Measurements from ENCODE around the gene PGAM5. TPM values are rescaled to one million over a fixed set of nuclear protein-coding genes. Genes with fewer than 3 reads are reported as not detected.

Gene PGAM5
- polyA plus RNA-seq, 1 donor from 2014 or later: 32.5 TPM

DNA sequence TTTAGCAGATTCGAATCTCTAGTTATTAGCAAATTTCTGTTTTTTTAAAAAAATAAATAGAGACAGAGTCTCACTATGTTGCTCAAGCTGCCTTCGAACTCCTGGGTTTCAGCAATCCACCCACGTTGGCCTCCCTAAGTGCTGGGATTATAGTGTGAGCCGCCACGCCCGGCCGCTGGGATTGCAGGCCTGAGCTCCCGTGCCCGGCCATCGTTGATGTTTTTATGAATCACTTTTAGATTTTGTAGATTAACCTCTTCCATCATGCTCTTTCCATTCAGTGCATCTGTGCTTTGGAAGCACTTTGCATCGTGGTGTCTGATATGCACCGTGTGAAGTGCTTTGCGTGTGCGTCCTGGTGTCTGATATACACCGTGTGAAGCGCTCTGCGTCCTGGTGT, 20.9 kb downstream of the PGAM5 start:
- Histone ChIP-seq H4K20me1 (ENCODE audit: insufficient read depth) (no peaks in the 10 kb centered on the region), H3F3A (ENCODE audit: insufficient read depth, low read length, poor library complexity, severe bottlenecking) (no peaks in the 10 kb centered on the region), H2AFZ (ENCODE audit: low read depth, low read length) (no peak overlapping the region), H3K79me2 (replicated peaks; ENCODE audit: insufficient read depth, low read length) (no peaks in the 10 kb centered on the region), H3K27me3 (ENCODE audit: insufficient read depth, low read depth, low read length) (no peaks in the 10 kb centered on the region), H3K4me2 (ENCODE audit: low read length) (no peak overlapping the region), H3K9me2 (ENCODE audit: insufficient read depth, low read length) (no peaks in the 10 kb centered on the region), H3K9ac (ENCODE audit: low read length) (no peak overlapping the region), H3K27ac (ENCODE audit: low read length) (no peak overlapping the region), H3K9me3 (ENCODE audit: low read length) (no peaks in the 10 kb centered on the region), H3K4me3 (ENCODE audit: low read length) (no peak overlapping the region), H3K36me3 (ENCODE audit: insufficient read depth, low read length) (no peaks in the 10 kb centered on the region)
- TF ChIP-seq, protein P1, sequence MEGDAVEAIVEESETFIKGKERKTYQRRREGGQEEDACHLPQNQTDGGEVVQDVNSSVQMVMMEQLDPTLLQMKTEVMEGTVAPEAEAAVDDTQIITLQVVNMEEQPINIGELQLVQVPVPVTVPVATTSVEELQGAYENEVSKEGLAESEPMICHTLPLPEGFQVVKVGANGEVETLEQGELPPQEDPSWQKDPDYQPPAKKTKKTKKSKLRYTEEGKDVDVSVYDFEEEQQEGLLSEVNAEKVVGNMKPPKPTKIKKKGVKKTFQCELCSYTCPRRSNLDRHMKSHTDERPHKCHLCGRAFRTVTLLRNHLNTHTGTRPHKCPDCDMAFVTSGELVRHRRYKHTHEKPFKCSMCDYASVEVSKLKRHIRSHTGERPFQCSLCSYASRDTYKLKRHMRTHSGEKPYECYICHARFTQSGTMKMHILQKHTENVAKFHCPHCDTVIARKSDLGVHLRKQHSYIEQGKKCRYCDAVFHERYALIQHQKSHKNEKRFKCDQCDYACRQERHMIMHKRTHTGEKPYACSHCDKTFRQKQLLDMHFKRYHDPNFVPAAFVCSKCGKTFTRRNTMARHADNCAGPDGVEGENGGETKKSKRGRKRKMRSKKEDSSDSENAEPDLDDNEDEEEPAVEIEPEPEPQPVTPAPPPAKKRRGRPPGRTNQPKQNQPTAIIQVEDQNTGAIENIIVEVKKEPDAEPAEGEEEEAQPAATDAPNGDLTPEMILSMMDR (IDR thresholded peaks at IDR 0.05; ENCODE audit: poor library complexity, severe bottlenecking): no peak
- TF ChIP-seq TAF1 (IDR thresholded peaks at IDR 0.05; ENCODE audit: low read depth) (no peak), MXI1 (conservative IDR thresholded peaks at IDR 0.05; ENCODE audit: poor library complexity, severe bottlenecking) (no peak), SMC3 (conservative IDR thresholded peaks at IDR 0.05; ENCODE audit: poor library complexity) (no peak), EP300 (conservative IDR thresholded peaks at IDR 0.05; ENCODE audit: poor library complexity, severe bottlenecking) (no peak), POLR2AphosphoS5 (IDR thresholded peaks at IDR 0.05) (no peak), RAD21 (conservative IDR thresholded peaks at IDR 0.05) (no peak), EZH2 (IDR thresholded peaks at IDR 0.05; ENCODE audit: borderline replicate concordance, insufficient read depth, low read length, poor library complexity, severe bottlenecking) (no peak)
- TF ChIP-seq, protein P2, sequence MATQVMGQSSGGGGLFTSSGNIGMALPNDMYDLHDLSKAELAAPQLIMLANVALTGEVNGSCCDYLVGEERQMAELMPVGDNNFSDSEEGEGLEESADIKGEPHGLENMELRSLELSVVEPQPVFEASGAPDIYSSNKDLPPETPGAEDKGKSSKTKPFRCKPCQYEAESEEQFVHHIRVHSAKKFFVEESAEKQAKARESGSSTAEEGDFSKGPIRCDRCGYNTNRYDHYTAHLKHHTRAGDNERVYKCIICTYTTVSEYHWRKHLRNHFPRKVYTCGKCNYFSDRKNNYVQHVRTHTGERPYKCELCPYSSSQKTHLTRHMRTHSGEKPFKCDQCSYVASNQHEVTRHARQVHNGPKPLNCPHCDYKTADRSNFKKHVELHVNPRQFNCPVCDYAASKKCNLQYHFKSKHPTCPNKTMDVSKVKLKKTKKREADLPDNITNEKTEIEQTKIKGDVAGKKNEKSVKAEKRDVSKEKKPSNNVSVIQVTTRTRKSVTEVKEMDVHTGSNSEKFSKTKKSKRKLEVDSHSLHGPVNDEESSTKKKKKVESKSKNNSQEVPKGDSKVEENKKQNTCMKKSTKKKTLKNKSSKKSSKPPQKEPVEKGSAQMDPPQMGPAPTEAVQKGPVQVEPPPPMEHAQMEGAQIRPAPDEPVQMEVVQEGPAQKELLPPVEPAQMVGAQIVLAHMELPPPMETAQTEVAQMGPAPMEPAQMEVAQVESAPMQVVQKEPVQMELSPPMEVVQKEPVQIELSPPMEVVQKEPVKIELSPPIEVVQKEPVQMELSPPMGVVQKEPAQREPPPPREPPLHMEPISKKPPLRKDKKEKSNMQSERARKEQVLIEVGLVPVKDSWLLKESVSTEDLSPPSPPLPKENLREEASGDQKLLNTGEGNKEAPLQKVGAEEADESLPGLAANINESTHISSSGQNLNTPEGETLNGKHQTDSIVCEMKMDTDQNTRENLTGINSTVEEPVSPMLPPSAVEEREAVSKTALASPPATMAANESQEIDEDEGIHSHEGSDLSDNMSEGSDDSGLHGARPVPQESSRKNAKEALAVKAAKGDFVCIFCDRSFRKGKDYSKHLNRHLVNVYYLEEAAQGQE (IDR thresholded peaks at IDR 0.05; ENCODE audit: borderline replicate concordance): no peak

DNA sequence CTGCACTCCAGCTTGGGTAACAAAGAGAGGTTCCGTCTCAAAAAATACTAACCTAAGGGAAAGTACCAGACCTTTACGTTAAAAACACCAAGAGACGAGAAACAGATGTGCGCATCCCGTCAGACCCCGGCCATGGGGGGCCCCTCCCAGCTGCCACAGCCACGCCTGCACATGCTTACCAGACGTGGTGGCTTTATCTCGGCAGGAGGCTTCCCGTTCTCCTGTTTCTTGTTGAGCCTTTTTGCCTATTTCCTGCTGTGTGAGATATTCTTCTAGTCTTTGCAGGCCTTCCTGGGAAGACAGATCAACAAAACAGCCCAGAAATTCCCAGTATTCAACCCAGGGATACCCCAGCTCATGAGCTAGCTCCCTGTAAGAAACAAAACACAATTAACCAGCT, 23.6 kb downstream of the PGAM5 start:
- H3K36me3 ChIP-seq (ENCODE audit: insufficient read depth, low read length): no peaks in the 10 kb centered on the region

More for the DNA sequence above, 23.6 kb downstream of the PGAM5 start:
- H4K20me1 ChIP-seq (ENCODE audit: insufficient read depth): no peaks in the 10 kb centered on the region
- no peak overlapping the region for H3K4me3 ChIP-seq (ENCODE audit: low read length)
- no peak overlapping the region for H2AFZ ChIP-seq (ENCODE audit: low read depth, low read length)
- no peak overlapping the region for H3K9ac ChIP-seq (ENCODE audit: low read length)
- no peaks in the 10 kb centered on the region for H3F3A ChIP-seq (ENCODE audit: insufficient read depth, low read length, poor library complexity, severe bottlenecking)
- no peaks in the 10 kb centered on the region for H3K27me3 ChIP-seq (ENCODE audit: insufficient read depth, low read depth, low read length)
- H3K27ac ChIP-seq (ENCODE audit: low read length): no peak overlapping the region
- no peak overlapping the region for H3K4me2 ChIP-seq (ENCODE audit: low read length)
- TF ChIP-seq TAF1 (IDR thresholded peaks at IDR 0.05; ENCODE audit: low read depth): no peak
- TF ChIP-seq, protein P2 (IDR thresholded peaks at IDR 0.05; ENCODE audit: borderline replicate concordance): no peak
- no peak for TF ChIP-seq SMC3 (conservative IDR thresholded peaks at IDR 0.05; ENCODE audit: poor library complexity)
- TF ChIP-seq, protein P1 (IDR thresholded peaks at IDR 0.05; ENCODE audit: poor library complexity, severe bottlenecking): no peak
- TF ChIP-seq POLR2AphosphoS5 (IDR thresholded peaks at IDR 0.05): no peak
- TF ChIP-seq MXI1 (conservative IDR thresholded peaks at IDR 0.05; ENCODE audit: poor library complexity, severe bottlenecking): no peak
- no peak for TF ChIP-seq EZH2 (IDR thresholded peaks at IDR 0.05; ENCODE audit: borderline replicate concordance, insufficient read depth, low read length, poor library complexity, severe bottlenecking)
- no peak for TF ChIP-seq RAD21 (conservative IDR thresholded peaks at IDR 0.05)
- no peaks in the 10 kb centered on the region for H3K79me2 ChIP-seq (replicated peaks; ENCODE audit: insufficient read depth, low read length)
- H3K9me2 ChIP-seq (ENCODE audit: insufficient read depth, low read length): no peaks in the 10 kb centered on the region
- H3K9me3 ChIP-seq (ENCODE audit: low read length): no peaks in the 10 kb centered on the region
